Measurements from ENCODE around the gene FRMD5. TPM values are rescaled to one million over a fixed set of nuclear protein-coding genes. Genes with fewer than 3 reads are reported as not detected.

Gene FRMD5
- total and polyA plus RNA-seq, 2 experiments from 2014 or later = 0.51 to 3.8 TPM

- Histone ChIP-seq H3K9me2 (replicated peaks; ENCODE audit: insufficient read depth) (no peaks in the 10 kb centered on the region), H3K4me2 (no peak overlapping the region), H3K79me2 (no peaks in the 10 kb centered on the region), H3K4me3 (no peak overlapping the region), H3K4me1 (ENCODE audit: insufficient read depth) (no peaks in the 10 kb centered on the region), H3K9me3 (ENCODE audit: low read depth) (no peaks in the 10 kb centered on the region), H3K36me3 (replicated peaks; ENCODE audit: insufficient read depth, low read depth) (no peaks in the 10 kb centered on the region), H3K27me3 (no peaks in the 10 kb centered on the region), H4K20me1 (ENCODE audit: insufficient read depth, poor library complexity, severe bottlenecking) (no peaks in the 10 kb centered on the region), H3K27ac (no peak overlapping the region), H2AFZ (no peak overlapping the region)
- no peak for TF ChIP-seq EZH2 (IDR thresholded peaks at IDR 0.05; ENCODE audit: borderline replicate concordance)
- TF ChIP-seq, protein P1, sequence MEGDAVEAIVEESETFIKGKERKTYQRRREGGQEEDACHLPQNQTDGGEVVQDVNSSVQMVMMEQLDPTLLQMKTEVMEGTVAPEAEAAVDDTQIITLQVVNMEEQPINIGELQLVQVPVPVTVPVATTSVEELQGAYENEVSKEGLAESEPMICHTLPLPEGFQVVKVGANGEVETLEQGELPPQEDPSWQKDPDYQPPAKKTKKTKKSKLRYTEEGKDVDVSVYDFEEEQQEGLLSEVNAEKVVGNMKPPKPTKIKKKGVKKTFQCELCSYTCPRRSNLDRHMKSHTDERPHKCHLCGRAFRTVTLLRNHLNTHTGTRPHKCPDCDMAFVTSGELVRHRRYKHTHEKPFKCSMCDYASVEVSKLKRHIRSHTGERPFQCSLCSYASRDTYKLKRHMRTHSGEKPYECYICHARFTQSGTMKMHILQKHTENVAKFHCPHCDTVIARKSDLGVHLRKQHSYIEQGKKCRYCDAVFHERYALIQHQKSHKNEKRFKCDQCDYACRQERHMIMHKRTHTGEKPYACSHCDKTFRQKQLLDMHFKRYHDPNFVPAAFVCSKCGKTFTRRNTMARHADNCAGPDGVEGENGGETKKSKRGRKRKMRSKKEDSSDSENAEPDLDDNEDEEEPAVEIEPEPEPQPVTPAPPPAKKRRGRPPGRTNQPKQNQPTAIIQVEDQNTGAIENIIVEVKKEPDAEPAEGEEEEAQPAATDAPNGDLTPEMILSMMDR (IDR thresholded peaks at IDR 0.05; ENCODE audit: poor library complexity) = no peak
- no peak for TF ChIP-seq EZH2phosphoT487 (IDR thresholded peaks at IDR 0.05; ENCODE audit: low read depth, severe bottlenecking, unreplicated experiment)
- DNase-seq (ENCODE audit: low spot score) = no peak
- WGBS (ENCODE audit: low lambda C conversion rate, missing lambda C conversion rate) = 91% methylated on average over 4 of the region's 4 CpGs
These were observed 11.7 kb downstream of the FRMD5 start for GRCh38 chr15:44183363-44183762.

DNA sequence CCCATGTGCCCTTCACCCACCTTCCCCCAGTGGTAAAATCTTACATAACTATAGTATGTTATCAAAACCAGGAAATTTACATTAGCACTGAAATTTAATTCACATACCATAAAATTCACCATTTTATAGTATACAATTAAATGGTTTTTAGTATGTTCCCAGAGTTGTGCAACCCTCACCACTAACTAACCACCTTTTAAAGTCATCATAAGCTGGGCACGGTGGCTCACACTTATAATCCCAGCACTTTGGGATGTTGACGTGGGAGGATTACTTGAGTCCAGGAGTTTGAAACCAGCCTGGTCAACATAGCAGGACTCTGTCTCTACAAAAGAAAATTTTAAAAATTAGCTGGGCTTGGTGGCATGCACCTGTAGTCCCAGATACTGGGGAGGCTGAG lies 13.7 kb downstream of the FRMD5 start:
- TF ChIP-seq EZH2phosphoT487 (IDR thresholded peaks at IDR 0.05; ENCODE audit: low read depth, severe bottlenecking, unreplicated experiment) (no peak), EZH2 (IDR thresholded peaks at IDR 0.05; ENCODE audit: borderline replicate concordance) (no peak)
- TF ChIP-seq, protein P1 (IDR thresholded peaks at IDR 0.05; ENCODE audit: poor library complexity) = no peak
- WGBS (ENCODE audit: low lambda C conversion rate, missing lambda C conversion rate) = 80% methylated on average over 2 of the region's 2 CpGs
- Histone ChIP-seq H3K4me3 (no peak overlapping the region), H4K20me1 (ENCODE audit: insufficient read depth, poor library complexity, severe bottlenecking) (no peaks in the 10 kb centered on the region), H3K79me2 (no peaks in the 10 kb centered on the region), H3K4me2 (no peak overlapping the region), H3K27ac (no peak overlapping the region), H3K9me3 (ENCODE audit: low read depth) (no peaks in the 10 kb centered on the region), H3K4me1 (ENCODE audit: insufficient read depth) (no peaks in the 10 kb centered on the region), H3K9me2 (replicated peaks; ENCODE audit: insufficient read depth) (no peaks in the 10 kb centered on the region), H3K36me3 (replicated peaks; ENCODE audit: insufficient read depth, low read depth) (no peaks in the 10 kb centered on the region), H2AFZ (no peak overlapping the region), H3K27me3 (no peaks in the 10 kb centered on the region)
- DNase-seq (ENCODE audit: low spot score) = no peak

DNA sequence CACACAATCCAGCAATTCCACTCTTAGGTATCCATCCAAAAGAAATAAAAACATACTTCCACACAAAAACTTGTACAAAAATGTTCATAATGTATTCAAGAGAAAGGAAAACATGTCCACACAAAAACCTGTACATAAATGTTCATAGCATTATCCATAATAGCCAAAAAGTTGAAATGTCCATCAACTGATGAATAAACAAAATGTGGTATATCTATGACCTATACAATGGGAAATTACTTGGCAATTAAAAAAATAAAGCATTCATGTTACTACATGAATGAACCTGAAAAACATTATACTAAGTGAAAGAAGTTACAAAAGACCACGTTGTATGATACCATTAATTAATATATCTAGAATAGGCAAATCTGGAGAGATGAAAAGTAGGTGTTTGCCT lies 17.9 kb downstream of the FRMD5 start:
- no peaks in the 10 kb centered on the region for H3K4me1 ChIP-seq (ENCODE audit: insufficient read depth)
- H2AFZ ChIP-seq = no peak overlapping the region
- no peak overlapping the region for H3K4me3 ChIP-seq
- H3K9me3 ChIP-seq (ENCODE audit: low read depth) = no peaks in the 10 kb centered on the region
- no peak overlapping the region for H3K27ac ChIP-seq
- no peaks in the 10 kb centered on the region for H3K27me3 ChIP-seq
- H4K20me1 ChIP-seq (ENCODE audit: insufficient read depth, poor library complexity, severe bottlenecking) = no peaks in the 10 kb centered on the region
- WGBS (ENCODE audit: low lambda C conversion rate, missing lambda C conversion rate) = 83% methylated on average over 1 of the region's 1 CpG
- H3K79me2 ChIP-seq = no peaks in the 10 kb centered on the region
- H3K36me3 ChIP-seq (replicated peaks; ENCODE audit: insufficient read depth, low read depth) = no peaks in the 10 kb centered on the region
- no peak for DNase-seq (ENCODE audit: low spot score)
- no peaks in the 10 kb centered on the region for H3K9me2 ChIP-seq (replicated peaks; ENCODE audit: insufficient read depth)
- TF ChIP-seq, protein P1 (IDR thresholded peaks at IDR 0.05; ENCODE audit: poor library complexity) = no peak
- TF ChIP-seq EZH2phosphoT487 (IDR thresholded peaks at IDR 0.05; ENCODE audit: low read depth, severe bottlenecking, unreplicated experiment) (no peak), EZH2 (IDR thresholded peaks at IDR 0.05; ENCODE audit: borderline replicate concordance) (no peak)
- no peak overlapping the region for H3K4me2 ChIP-seq

DNA sequence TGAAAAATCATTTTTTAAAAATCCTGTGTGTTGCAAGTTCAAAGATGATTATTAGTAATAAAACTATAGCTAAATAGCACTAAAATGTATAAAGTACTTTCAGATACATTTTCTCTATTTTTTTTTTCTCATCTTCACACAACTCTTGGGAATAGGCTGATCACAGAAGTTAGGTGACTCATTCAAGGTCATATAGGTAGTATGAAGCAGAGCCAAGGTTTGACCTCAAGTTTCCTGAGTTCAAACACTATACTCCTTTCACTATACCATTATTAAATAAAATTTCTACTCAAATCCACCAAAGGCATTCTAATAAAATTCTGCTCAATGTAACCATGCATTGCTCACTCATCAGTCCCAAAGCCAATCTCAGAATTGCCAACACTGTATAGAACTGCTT lies 21.3 kb downstream of the FRMD5 start:
- DNase-seq (ENCODE audit: low spot score) = no peak
- Histone ChIP-seq H3K27me3 (no peaks in the 10 kb centered on the region), H3K27ac (no peak overlapping the region), H4K20me1 (ENCODE audit: insufficient read depth, poor library complexity, severe bottlenecking) (no peaks in the 10 kb centered on the region), H3K4me3 (no peak overlapping the region), H2AFZ (no peak overlapping the region), H3K36me3 (replicated peaks; ENCODE audit: insufficient read depth, low read depth) (no peaks in the 10 kb centered on the region), H3K9me3 (ENCODE audit: low read depth) (no peaks in the 10 kb centered on the region), H3K4me2 (no peak overlapping the region), H3K79me2 (no peaks in the 10 kb centered on the region), H3K9me2 (replicated peaks; ENCODE audit: insufficient read depth) (no peaks in the 10 kb centered on the region), H3K4me1 (ENCODE audit: insufficient read depth) (no peaks in the 10 kb centered on the region)
- no peak for TF ChIP-seq EZH2phosphoT487 (IDR thresholded peaks at IDR 0.05; ENCODE audit: low read depth, severe bottlenecking, unreplicated experiment)
- TF ChIP-seq, protein P1 (IDR thresholded peaks at IDR 0.05; ENCODE audit: poor library complexity) = no peak
- no peak for TF ChIP-seq EZH2 (IDR thresholded peaks at IDR 0.05; ENCODE audit: borderline replicate concordance)
